T47D (cell line): Measurements from ENCODE around the gene HOXD4.

Experiments used
- DNase-seq, 2 experiments: peaks; one replicate each; pipeline versions ENCODE4 v3.0.0 to v3.0.0-alpha.2; 2011 to 2012; ENCODE audit warnings: low read depth in 1 of 2, low spot score in 1 of 2
- JUND ChIP-seq: IDR thresholded peaks from 2 replicates; pipeline ENCODE4 v1.6.1; 2012; ENCODE audit warnings: low read depth
- in situ Hi-C: cut with HindIII; loops from 2 replicates; pipeline ENCODE4 v1.10.0; 2016; ENCODE audit warnings: low sequenced_read_pairs, low pct_unique_long_range_greater_than_20kb

Gene HOXD4

GRCh38 chr2:176160986-176161824 is 9.9 kb downstream of the HOXD4 start:
- no peak for TF ChIP-seq JUND
- in situ Hi-C loops: no loop called here
- no peak for DNase-seq

- DNase-seq: no peak
- no peak for TF ChIP-seq JUND
- in situ Hi-C loops: no loop called here
Measured at GRCh38 chr2:176161825-176162626, 10.7 kb downstream of the HOXD4 start.

GRCh38 chr2:176162911-176163671 is 11.7 kb downstream of the HOXD4 start:
- no peak for TF ChIP-seq JUND
- in situ Hi-C loops: no loop called here
- DNase-seq: no peak

GRCh38 chr2:176163672-176164056 is 12.3 kb downstream of the HOXD4 start:
- in situ Hi-C loops: no loop called here
- TF ChIP-seq JUND: no peak
- DNase-seq: no peak

- no peak for DNase-seq
- in situ Hi-C loops: no loop called here
- TF ChIP-seq JUND: no peak
Measured at GRCh38 chr2:176164201-176164600, 12.9 kb downstream of the HOXD4 start.

GRCh38 chr2:176164611-176165369 is 13.4 kb downstream of the HOXD4 start:
- no peak for DNase-seq
- TF ChIP-seq JUND: no peak
- in situ Hi-C loops: no loop called here

- no peak for TF ChIP-seq JUND
- no peak for DNase-seq
- in situ Hi-C loops: no loop called here
Measured at GRCh38 chr2:176165370-176166050, 14.2 kb downstream of the HOXD4 start.

- in situ Hi-C loops: no loop called here
- no peak for TF ChIP-seq JUND
- DNase-seq: no peak
Measured at GRCh38 chr2:176166272-176166671, 14.9 kb downstream of the HOXD4 start.

- no peak for TF ChIP-seq JUND
- DNase-seq: no peak
- in situ Hi-C loops: no loop called here
Measured at GRCh38 chr2:176167398-176167797, 16.0 kb downstream of the HOXD4 start.

GRCh38 chr2:176169181-176169580 is 17.8 kb downstream of the HOXD4 start:
- in situ Hi-C loops: no loop called here
- TF ChIP-seq JUND: no peak
- DNase-seq: no peak

GRCh38 chr2:176169711-176170110 is 18.4 kb downstream of the HOXD4 start:
- in situ Hi-C loops: no loop called here
- no peak for DNase-seq
- TF ChIP-seq JUND: no peak
